Central memory CD8-positive, alpha-beta T cell (primary cell): ENCODE data around the gene PPM1E.

Experiments
- ATAC-seq: fragments of 150-1000 bp; cut with Tn5 transposase; replicated peaks from 2 replicates; pipeline ENCODE4 v1.10.0; 2022; ENCODE audit warnings: mild to moderate bottlenecking, moderate FRiP score, moderate number of reproducible peaks; ENCODE audit not compliant: poor library complexity, severe bottlenecking; ENCODE audit errors: extremely low read depth
- DNase-seq, 2 donors: peaks; one replicate each; pipeline ENCODE4 v3.0.0; 2021; ENCODE audit warnings: low spot score in 2 of 2
- H3K27ac Mint-ChIP-seq: one replicate; pipeline ENCODE4 v1.8.0; 2022; ENCODE audit warnings: low read depth, mild to moderate bottlenecking, moderate library complexity, mixed read lengths
- H3K27me3 Mint-ChIP-seq: one replicate; pipeline ENCODE4 v1.8.0; 2022; ENCODE audit warnings: mixed read lengths
- H3K36me3 Mint-ChIP-seq: one replicate; pipeline ENCODE4 v1.8.0; 2022; ENCODE audit warnings: mild to moderate bottlenecking, moderate library complexity, mixed read lengths; ENCODE audit not compliant: insufficient read depth
- H3K4me1 Mint-ChIP-seq: one replicate; pipeline ENCODE4 v1.8.0; 2022; ENCODE audit warnings: mixed read lengths
- H3K4me3 Mint-ChIP-seq: one replicate; pipeline ENCODE4 v1.8.0; 2022; ENCODE audit warnings: mild to moderate bottlenecking, moderate library complexity, mixed read lengths
- H3K9me3 Mint-ChIP-seq: one replicate; pipeline ENCODE4 v1.8.0; 2022; ENCODE audit warnings: mixed read lengths

The PPM1E gene

GRCh38 chr17:58996968-58997367 is 241.3 kb downstream of the PPM1E start:
- H3K9me3 Mint-ChIP-seq: no peaks in the 10 kb centered on the region
- no peak overlapping the region for H3K4me3 Mint-ChIP-seq
- peaks cover 11% of the 10 kb centered on the region for H3K36me3 Mint-ChIP-seq
- peaks cover 7% of the 10 kb centered on the region for H3K4me1 Mint-ChIP-seq
- ATAC-seq (no peak), DNase-seq (no peak)
- H3K27me3 Mint-ChIP-seq: no peaks in the 10 kb centered on the region
- H3K27ac Mint-ChIP-seq: peak overlapping the region; percentile 70

- H3K27ac Mint-ChIP-seq: peak overlapping the region; percentile 70
- H3K9me3 Mint-ChIP-seq: no peaks in the 10 kb centered on the region
- ATAC-seq (no peak), DNase-seq (no peak)
- no peak overlapping the region for H3K4me3 Mint-ChIP-seq
- no peaks in the 10 kb centered on the region for H3K27me3 Mint-ChIP-seq
- peaks cover 11% of the 10 kb centered on the region for H3K36me3 Mint-ChIP-seq
- peaks cover 7% of the 10 kb centered on the region for H3K4me1 Mint-ChIP-seq
Measured at GRCh38 chr17:58997756-58998553, 242.3 kb downstream of the PPM1E start.

DNA sequence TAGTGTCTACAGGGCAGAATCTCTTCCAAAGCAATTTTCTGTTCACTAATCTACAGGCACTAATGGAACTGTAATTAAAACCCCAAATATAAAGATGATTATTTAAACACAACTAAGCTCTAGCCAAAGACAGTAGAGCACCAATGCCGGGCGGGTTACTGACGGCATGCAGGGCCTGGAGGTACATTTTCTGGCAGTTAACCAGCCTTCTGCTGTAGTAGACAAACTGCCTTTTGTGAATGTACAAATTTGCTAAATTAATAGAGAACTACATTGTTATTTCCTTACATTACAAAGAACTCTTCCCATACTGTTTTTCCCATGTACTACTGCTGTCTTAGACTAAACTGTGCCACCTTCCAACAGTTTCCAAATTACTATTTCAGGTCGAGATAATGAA is 243.2 kb downstream of the PPM1E start:
- peaks cover 11% of the 10 kb centered on the region for H3K36me3 Mint-ChIP-seq
- no peaks in the 10 kb centered on the region for H3K9me3 Mint-ChIP-seq
- peaks cover 7% of the 10 kb centered on the region for H3K4me1 Mint-ChIP-seq
- peak overlapping the region; percentile 13 for H3K27ac Mint-ChIP-seq
- no peaks in the 10 kb centered on the region for H3K27me3 Mint-ChIP-seq
- ATAC-seq (no peak), DNase-seq (no peak)
- no peak overlapping the region for H3K4me3 Mint-ChIP-seq

DNA sequence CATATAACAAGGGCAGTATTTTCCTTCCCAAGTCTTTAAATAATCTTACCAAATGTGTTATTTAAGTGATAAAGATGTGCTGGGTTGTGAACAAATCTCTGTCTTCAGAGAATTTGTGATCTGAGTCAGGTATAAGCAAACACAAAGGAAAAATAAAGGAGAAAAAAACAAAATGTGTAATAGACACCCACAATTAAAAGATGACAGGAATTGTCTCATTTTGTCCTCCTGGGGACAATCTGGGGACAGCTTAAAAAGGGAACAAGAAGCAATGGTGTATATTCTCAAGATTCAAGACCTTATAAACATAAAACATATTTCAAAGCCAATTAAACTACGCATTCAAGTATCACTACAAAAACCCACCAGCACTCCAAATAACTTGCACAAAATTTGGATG is 243.8 kb downstream of the PPM1E start:
- ATAC-seq (no peak), DNase-seq (no peak)
- no peak overlapping the region for H3K4me3 Mint-ChIP-seq
- H3K27ac Mint-ChIP-seq: no peak overlapping the region
- peaks cover 7% of the 10 kb centered on the region for H3K4me1 Mint-ChIP-seq
- no peaks in the 10 kb centered on the region for H3K27me3 Mint-ChIP-seq
- H3K9me3 Mint-ChIP-seq: no peaks in the 10 kb centered on the region
- H3K36me3 Mint-ChIP-seq: peaks cover 11% of the 10 kb centered on the region

- ATAC-seq (no peak), DNase-seq (no peak)
- no peaks in the 10 kb centered on the region for H3K27me3 Mint-ChIP-seq
- no peak overlapping the region for H3K27ac Mint-ChIP-seq
- H3K4me1 Mint-ChIP-seq: peaks cover 12% of the 10 kb centered on the region
- H3K4me3 Mint-ChIP-seq: no peak overlapping the region
- no peaks in the 10 kb centered on the region for H3K9me3 Mint-ChIP-seq
- peaks cover 11% of the 10 kb centered on the region for H3K36me3 Mint-ChIP-seq
Measured at GRCh38 chr17:59000022-59000421, 244.4 kb downstream of the PPM1E start.

DNA sequence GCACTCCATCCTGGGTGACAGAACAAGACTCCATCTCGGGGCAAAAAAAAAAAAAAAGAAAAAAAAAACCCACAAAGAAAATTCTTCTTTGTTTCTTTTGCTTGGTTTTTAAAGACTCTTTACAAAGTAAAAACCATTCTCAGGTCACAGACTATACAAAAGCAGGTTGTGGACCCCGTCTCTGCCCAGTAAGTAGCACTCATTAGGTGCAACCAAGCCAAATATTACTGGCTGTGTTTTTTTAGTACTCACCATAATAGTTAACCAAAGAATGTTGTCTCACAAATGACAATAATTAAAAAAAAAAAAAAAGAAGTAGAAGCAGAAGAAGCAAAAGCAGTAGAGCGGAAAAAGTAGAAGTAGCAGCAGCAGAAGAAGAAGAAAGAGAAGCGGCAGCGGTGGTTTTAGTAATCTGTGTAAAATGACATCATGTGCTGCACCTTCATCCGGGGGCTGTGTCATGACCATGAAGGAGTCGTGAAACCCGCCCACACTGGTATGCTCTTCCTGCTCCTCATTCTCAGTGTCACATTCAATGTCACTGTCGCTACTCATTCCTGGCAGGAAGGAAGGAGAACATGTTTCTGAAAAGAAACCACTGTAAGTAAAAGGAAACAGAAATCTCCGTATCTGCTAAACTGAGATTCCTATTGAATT is 245.6 kb downstream of the PPM1E start:
- H3K27me3 Mint-ChIP-seq: no peaks in the 10 kb centered on the region
- ATAC-seq: peak; percentile 99
- peak overlapping the region; percentile 77 for H3K4me3 Mint-ChIP-seq
- peaks cover 11% of the 10 kb centered on the region for H3K36me3 Mint-ChIP-seq
- peak overlapping the region; percentile 96 for H3K27ac Mint-ChIP-seq
- no peaks in the 10 kb centered on the region for H3K9me3 Mint-ChIP-seq
- peak in 1 of 2 donors; percentile 51 for DNase-seq
- peaks cover 12% of the 10 kb centered on the region for H3K4me1 Mint-ChIP-seq

- ATAC-seq (no peak), DNase-seq (no peak)
- Mint-ChIP-seq H3K4me1 (peaks cover 12% of the 10 kb centered on the region), H3K4me3 (no peak overlapping the region), H3K27me3 (no peaks in the 10 kb centered on the region), H3K27ac (peak overlapping the region; percentile 96), H3K36me3 (peaks cover 10% of the 10 kb centered on the region), H3K9me3 (no peaks in the 10 kb centered on the region)
Measured at GRCh38 chr17:59002126-59002525, 246.5 kb downstream of the PPM1E start.

DNA sequence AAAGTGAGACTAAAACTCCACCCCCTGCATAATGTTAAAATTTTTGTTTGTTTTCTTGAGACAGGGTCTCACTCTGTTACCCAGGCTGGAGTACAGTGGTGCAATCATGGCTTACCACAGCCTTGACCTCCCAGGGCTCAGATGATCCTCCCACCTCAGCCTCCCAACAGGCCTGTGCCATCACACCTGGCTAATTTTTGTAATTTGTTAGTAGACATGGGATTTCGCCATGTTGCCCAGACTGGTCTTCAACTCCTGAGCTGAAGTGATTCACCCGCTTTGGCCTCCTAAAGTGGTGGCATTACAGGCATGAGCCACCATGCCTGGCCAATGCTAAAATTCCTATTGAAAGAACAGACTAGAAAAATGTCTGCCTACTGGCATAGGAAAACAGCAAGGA is 247.2 kb downstream of the PPM1E start:
- DNase-seq: no peak
- Mint-ChIP-seq H3K4me1 (peaks cover 12% of the 10 kb centered on the region), H3K27ac (no peak overlapping the region), H3K9me3 (no peaks in the 10 kb centered on the region), H3K36me3 (peaks cover 8% of the 10 kb centered on the region), H3K27me3 (no peaks in the 10 kb centered on the region), H3K4me3 (no peak overlapping the region)
- ATAC-seq: no peak

DNA sequence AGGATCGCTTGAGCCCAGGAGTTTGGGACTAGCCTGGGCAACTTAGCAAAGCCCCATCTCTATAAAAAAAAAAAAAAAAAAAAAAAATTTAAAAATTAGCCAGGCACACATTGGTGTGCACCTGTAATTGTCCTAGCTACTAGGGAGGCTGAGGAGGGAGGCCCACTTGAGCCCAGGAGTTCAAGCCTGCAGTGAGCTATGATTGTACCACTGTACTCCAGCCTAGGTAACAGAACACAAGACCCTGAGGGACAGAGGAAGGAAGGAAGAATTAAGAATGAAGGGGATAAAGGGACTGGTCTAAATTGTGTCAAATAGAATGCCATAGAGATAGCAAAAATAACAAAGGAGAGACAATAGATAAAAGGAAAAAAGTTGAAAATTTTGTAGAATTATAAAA is 248.2 kb downstream of the PPM1E start:
- peaks cover 8% of the 10 kb centered on the region for H3K36me3 Mint-ChIP-seq
- H3K27me3 Mint-ChIP-seq: no peaks in the 10 kb centered on the region
- DNase-seq (no peak), ATAC-seq (no peak)
- no peaks in the 10 kb centered on the region for H3K9me3 Mint-ChIP-seq
- H3K4me3 Mint-ChIP-seq: no peak overlapping the region
- H3K4me1 Mint-ChIP-seq: peaks cover 12% of the 10 kb centered on the region
- no peak overlapping the region for H3K27ac Mint-ChIP-seq

- Mint-ChIP-seq H3K36me3 (peaks cover 9% of the 10 kb centered on the region), H3K4me3 (no peak overlapping the region), H3K4me1 (peaks cover 12% of the 10 kb centered on the region), H3K27ac (no peak overlapping the region), H3K27me3 (no peaks in the 10 kb centered on the region), H3K9me3 (no peaks in the 10 kb centered on the region)
- DNase-seq (peak; percentile 55 to 58), ATAC-seq (no peak)
Measured at GRCh38 chr17:59004338-59005111, 248.9 kb downstream of the PPM1E start.

DNA sequence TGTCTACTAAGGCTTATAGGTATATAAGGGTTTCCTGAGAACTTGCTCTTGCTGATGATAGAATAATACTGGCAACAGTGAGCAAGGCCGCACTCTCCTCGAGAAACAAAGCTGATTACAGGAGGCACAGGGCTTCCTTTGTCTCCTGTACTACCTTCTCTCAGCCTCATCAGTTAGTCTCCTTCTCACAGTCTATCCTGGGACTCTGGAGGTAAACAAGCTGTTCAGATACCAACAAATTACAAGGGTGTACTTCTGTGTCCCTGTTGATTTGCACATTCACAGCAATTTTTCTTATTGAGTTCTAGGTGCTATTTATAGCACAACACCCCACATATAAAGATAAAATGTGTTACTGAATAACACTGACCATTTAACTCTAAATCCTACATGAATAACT is 252.3 kb downstream of the PPM1E start:
- no peak for ATAC-seq
- H3K4me1 Mint-ChIP-seq: peaks cover 5% of the 10 kb centered on the region
- no peak for DNase-seq
- no peaks in the 10 kb centered on the region for H3K27me3 Mint-ChIP-seq
- no peak overlapping the region for H3K4me3 Mint-ChIP-seq
- H3K27ac Mint-ChIP-seq: no peak overlapping the region
- no peaks in the 10 kb centered on the region for H3K9me3 Mint-ChIP-seq
- H3K36me3 Mint-ChIP-seq: peaks cover 21% of the 10 kb centered on the region

DNA sequence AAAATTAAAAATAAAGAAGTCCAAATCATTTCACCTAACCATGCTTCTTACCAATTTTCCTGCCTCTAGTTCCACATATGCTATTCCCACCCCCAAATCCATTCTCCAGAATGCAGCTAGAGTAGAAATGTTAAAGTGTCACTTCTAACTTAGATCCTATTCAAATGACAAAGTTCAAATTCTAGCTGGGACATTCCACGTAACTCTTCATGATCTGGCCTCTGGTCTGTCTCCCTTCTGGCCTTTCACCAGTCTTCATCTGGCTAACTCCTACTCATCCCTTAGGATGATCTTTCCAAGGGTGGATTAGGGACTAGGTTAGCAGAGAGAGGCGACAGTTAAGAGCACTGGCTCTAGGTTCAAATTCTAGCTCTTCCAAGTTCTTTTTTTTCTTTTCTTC is 253.1 kb downstream of the PPM1E start:
- peaks cover 5% of the 10 kb centered on the region for H3K4me1 Mint-ChIP-seq
- no peaks in the 10 kb centered on the region for H3K27me3 Mint-ChIP-seq
- no peaks in the 10 kb centered on the region for H3K9me3 Mint-ChIP-seq
- ATAC-seq (no peak), DNase-seq (no peak)
- no peak overlapping the region for H3K4me3 Mint-ChIP-seq
- H3K36me3 Mint-ChIP-seq: peaks cover 23% of the 10 kb centered on the region
- no peak overlapping the region for H3K27ac Mint-ChIP-seq
